GM23338 (cell line): ENCODE results near the gene TOX4. TPM values are rescaled to one million over a fixed set of nuclear protein-coding genes. Genes with fewer than 3 reads are reported as not detected.

ENCODE experiments used
- ATAC-seq: fragments of 200-7000 bp; cut with Tn5 transposase; 3 replicates; pipeline ENCODE4 v1.9.1; 2020
- DNase-seq: peaks from one replicate; pipeline ENCODE4 v3.0.0-alpha.2; 2015; ENCODE audit warnings: low spot score
- H2AFZ ChIP-seq: fragments of 200-600 bp; sonication (generic); 2 replicates; pipeline ENCODE4 v1.8.0; 2016; ENCODE audit warnings: antibody characterized with exemption, mild to moderate bottlenecking, moderate library complexity
- H3F3A ChIP-seq: fragments of 200-600 bp; sonication (generic); replicated peaks from 2 replicates; pipeline ENCODE4 v1.8.0; 2017; ENCODE audit warnings: antibody characterized with exemption, mixed run types, low read depth
- H3K27ac ChIP-seq: fragments of 200-600 bp; sonication (generic); 2 replicates; pipeline ENCODE4 v1.6.1; 2016; ENCODE audit warnings: low read depth
- H3K27me3 ChIP-seq: fragments of 200-600 bp; sonication (generic); 2 replicates; pipeline ENCODE4 v1.8.0; 2016; ENCODE audit warnings: mild to moderate bottlenecking, mixed run types, moderate library complexity; ENCODE audit not compliant: insufficient read depth
- H3K36me3 ChIP-seq: fragments of 200-600 bp; sonication (generic); 2 replicates; pipeline ENCODE4 v1.8.0; 2016; ENCODE audit warnings: mild to moderate bottlenecking; ENCODE audit not compliant: insufficient read depth
- H3K4me1 ChIP-seq: fragments of 200-600 bp; sonication (generic); 2 replicates; pipeline ENCODE4 v1.8.0; 2016; ENCODE audit warnings: mild to moderate bottlenecking, moderate library complexity; ENCODE audit not compliant: insufficient read depth
- H3K4me2 ChIP-seq: fragments of 200-600 bp; sonication (generic); 2 replicates; pipeline ENCODE4 v1.7.1; 2017; ENCODE audit warnings: mixed run types
- H3K4me3 ChIP-seq: fragments of 200-600 bp; sonication (generic); 2 replicates; pipeline ENCODE4 v1.6.1; 2016; ENCODE audit warnings: mixed run types
- H3K79me2 ChIP-seq: fragments of 200-600 bp; sonication (generic); replicated peaks from 2 replicates; pipeline ENCODE4 v1.8.0; 2017; ENCODE audit warnings: mild to moderate bottlenecking; ENCODE audit not compliant: insufficient read depth
- H3K9me2 ChIP-seq: fragments of 200-600 bp; sonication (generic); 2 replicates; pipeline ENCODE4 v1.8.0; 2017; ENCODE audit not compliant: insufficient read depth
- H4K20me1 ChIP-seq: fragments of 200-600 bp; sonication (generic); replicated peaks from 2 replicates; pipeline ENCODE4 v1.8.0; 2017; ENCODE audit warnings: mild to moderate bottlenecking; ENCODE audit not compliant: insufficient read depth
- H3K27ac Mint-ChIP-seq: 2 replicates; pipeline ENCODE4 v1.8.0; 2020; ENCODE audit warnings: inconsistent platforms, mild to moderate bottlenecking, moderate library complexity, mixed read lengths
- H3K27me3 Mint-ChIP-seq: 3 replicates; pipeline ENCODE4 v1.8.0; 2022; ENCODE audit warnings: low read depth, mild to moderate bottlenecking, moderate library complexity, mixed read lengths, inconsistent platforms; ENCODE audit not compliant: insufficient read depth, poor library complexity
- H3K36me3 Mint-ChIP-seq: 3 replicates; pipeline ENCODE4 v1.8.0; 2021; ENCODE audit warnings: low read depth, mild to moderate bottlenecking, inconsistent platforms, moderate library complexity, mixed read lengths
- H3K4me1 Mint-ChIP-seq: 3 replicates; pipeline ENCODE4 v1.8.0; 2020; ENCODE audit warnings: mild to moderate bottlenecking, inconsistent platforms, mixed read lengths
- H3K4me3 Mint-ChIP-seq: 3 replicates; pipeline ENCODE4 v1.8.0; 2021; ENCODE audit warnings: moderate library complexity, mild to moderate bottlenecking, inconsistent platforms, mixed read lengths
- H3K9me3 Mint-ChIP-seq: 3 replicates; pipeline ENCODE4 v1.8.0; 2020; ENCODE audit warnings: moderate library complexity, mild to moderate bottlenecking, inconsistent platforms, mixed read lengths
- NANOG ChIP-seq: IDR thresholded peaks from 2 replicates; pipeline ENCODE4 v1.6.1; 2016; ENCODE audit warnings: antibody characterized with exemption, borderline replicate concordance
- STAT1 ChIP-seq: IDR thresholded peaks from one replicate; pipeline ENCODE4 v1.6.1; 2016; ENCODE audit warnings: antibody characterized with exemption; ENCODE audit not compliant: unreplicated experiment
- ZNF114 ChIP-seq: fragments of 250-450 bp; sonication (Bioruptor Pico); IDR thresholded peaks from 2 replicates; pipeline ENCODE4 v1.5.0; 2020; ENCODE audit warnings: mild to moderate bottlenecking, moderate library complexity
- ZNF331 ChIP-seq: fragments of 250-450 bp; sonication (Bioruptor Pico); IDR thresholded peaks from 2 replicates; pipeline ENCODE4 v1.5.0; 2020; ENCODE audit warnings: low read depth, mild to moderate bottlenecking, moderate library complexity
- polyA plus RNA-seq: library from polyadenylated mRNA; unstranded; fragments of >200 nt; fragmentation: Nextera tagmentation; extraction: Ambion mirVana; gene quantifications from 2 replicates; pipeline ENCODE4 v1.2.1, GENCODE V29; 2016
- total RNA-seq: library from RNA; depleted of rRNA; stranded (reverse); fragments of >200 nt; shearing (Covaris generic); gene quantifications from 2 replicates; pipeline ENCODE4 v1.2.3, GENCODE V29; 2014
- TF ChIP-seq, protein P1 (sequence below), 2 experiments: fragments of 200-600 bp in 1 of 2; sonication (generic) in 1 of 2; conservative IDR thresholded peaks; 2 replicates each; pipeline versions ENCODE4 v1.5.1 to v1.6.1; 2016 to 2017; ENCODE audit warnings: antibody characterized with exemption in 2 of 2, low read depth in 2 of 2, mild to moderate bottlenecking in 2 of 2, moderate library complexity in 1 of 2
- TF ChIP-seq, protein P2 (sequence below): IDR thresholded peaks from 2 replicates; pipeline ENCODE4 v1.6.1; 2016; ENCODE audit warnings: antibody characterized with exemption
- TF ChIP-seq, protein P3 (sequence below): fragments of 250-450 bp; sonication (Bioruptor Pico); IDR thresholded peaks from 2 replicates; pipeline ENCODE4 v1.5.0; 2020; ENCODE audit warnings: mild to moderate bottlenecking, moderate library complexity
- TF ChIP-seq, protein P4 (sequence below): IDR thresholded peaks from one replicate; pipeline ENCODE4 v1.6.1; 2018; ENCODE audit warnings: antibody characterized with exemption; ENCODE audit not compliant: unreplicated experiment

The TOX4 gene
- total and polyA plus RNA-seq, 2 experiments from 2014 or later, result 45.6 to 72.8 TPM

DNA sequence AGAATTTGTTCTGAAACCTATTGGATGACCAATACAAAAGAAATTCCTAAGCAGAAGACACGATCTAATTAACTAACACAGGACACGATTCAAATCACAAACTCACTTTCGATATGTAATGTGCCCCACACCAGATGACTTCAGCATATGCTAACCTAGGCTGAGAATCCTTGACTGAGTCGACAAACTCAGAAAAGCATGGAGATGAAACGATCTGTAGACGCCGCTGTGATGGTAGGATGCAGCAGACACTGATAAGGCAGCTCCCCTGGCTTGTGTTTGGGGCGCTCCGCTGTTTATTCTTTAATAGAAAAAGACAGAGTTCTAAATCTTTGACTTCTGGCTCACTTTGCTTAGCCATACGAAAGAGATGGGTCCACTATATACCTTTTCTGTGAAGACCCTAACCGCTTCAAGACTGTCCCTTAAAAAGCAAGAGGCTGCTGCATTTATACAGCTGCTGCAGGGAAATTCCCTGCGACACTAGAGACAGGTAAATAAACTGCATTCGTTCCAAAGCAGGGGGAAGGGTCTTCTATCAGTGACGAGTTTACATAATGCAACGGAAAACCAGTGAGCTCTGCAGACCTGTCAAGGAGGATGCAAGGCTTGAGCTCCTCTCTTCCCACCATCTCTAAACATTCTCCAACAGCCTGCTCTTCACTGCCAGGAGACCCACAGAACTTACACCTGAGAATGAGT, 22.0 kb upstream of the TOX4 start:
- peaks cover 8% of the 10 kb centered on the region for H3K27me3 Mint-ChIP-seq
- peak overlapping the region; percentile 92 for H3K27ac ChIP-seq
- peaks cover 8% of the 10 kb centered on the region; the same call in 1 of the 2 replicates for H3K4me1 ChIP-seq
- no peaks in the 10 kb centered on the region for H3K9me2 ChIP-seq
- no peak overlapping the region for H2AFZ ChIP-seq
- TF ChIP-seq, protein P1, sequence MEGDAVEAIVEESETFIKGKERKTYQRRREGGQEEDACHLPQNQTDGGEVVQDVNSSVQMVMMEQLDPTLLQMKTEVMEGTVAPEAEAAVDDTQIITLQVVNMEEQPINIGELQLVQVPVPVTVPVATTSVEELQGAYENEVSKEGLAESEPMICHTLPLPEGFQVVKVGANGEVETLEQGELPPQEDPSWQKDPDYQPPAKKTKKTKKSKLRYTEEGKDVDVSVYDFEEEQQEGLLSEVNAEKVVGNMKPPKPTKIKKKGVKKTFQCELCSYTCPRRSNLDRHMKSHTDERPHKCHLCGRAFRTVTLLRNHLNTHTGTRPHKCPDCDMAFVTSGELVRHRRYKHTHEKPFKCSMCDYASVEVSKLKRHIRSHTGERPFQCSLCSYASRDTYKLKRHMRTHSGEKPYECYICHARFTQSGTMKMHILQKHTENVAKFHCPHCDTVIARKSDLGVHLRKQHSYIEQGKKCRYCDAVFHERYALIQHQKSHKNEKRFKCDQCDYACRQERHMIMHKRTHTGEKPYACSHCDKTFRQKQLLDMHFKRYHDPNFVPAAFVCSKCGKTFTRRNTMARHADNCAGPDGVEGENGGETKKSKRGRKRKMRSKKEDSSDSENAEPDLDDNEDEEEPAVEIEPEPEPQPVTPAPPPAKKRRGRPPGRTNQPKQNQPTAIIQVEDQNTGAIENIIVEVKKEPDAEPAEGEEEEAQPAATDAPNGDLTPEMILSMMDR (conservative IDR thresholded peaks at IDR 0.05; ENCODE audit: low read depth in 2 of 2), result no peak
- TF ChIP-seq STAT1 (no peak), ZNF114 (no peak)
- H3K9me3 Mint-ChIP-seq, result no peaks in the 10 kb centered on the region
- H3K79me2 ChIP-seq, result peaks cover 58% of the 10 kb centered on the region
- peaks cover 23% of the 10 kb centered on the region for H4K20me1 ChIP-seq
- peak overlapping the region; percentile 97 for H3K27ac Mint-ChIP-seq
- H3K4me3 ChIP-seq, result peak overlapping the region; percentile 76
- H3K36me3 ChIP-seq, result no peaks in the 10 kb centered on the region
- peaks cover 3% of the 10 kb centered on the region for H3F3A ChIP-seq
- peaks cover 18% of the 10 kb centered on the region for H3K36me3 Mint-ChIP-seq
- peak overlapping the region; percentile 86 for H3K4me2 ChIP-seq
- DNase-seq (peak; percentile 35), ATAC-seq (no peak; the same call in 2 of the 3 replicates)
- no peaks in the 10 kb centered on the region for H3K27me3 ChIP-seq
- H3K4me1 Mint-ChIP-seq, result peaks cover 18% of the 10 kb centered on the region
- peak overlapping the region; percentile 96 for H3K4me3 Mint-ChIP-seq

DNA sequence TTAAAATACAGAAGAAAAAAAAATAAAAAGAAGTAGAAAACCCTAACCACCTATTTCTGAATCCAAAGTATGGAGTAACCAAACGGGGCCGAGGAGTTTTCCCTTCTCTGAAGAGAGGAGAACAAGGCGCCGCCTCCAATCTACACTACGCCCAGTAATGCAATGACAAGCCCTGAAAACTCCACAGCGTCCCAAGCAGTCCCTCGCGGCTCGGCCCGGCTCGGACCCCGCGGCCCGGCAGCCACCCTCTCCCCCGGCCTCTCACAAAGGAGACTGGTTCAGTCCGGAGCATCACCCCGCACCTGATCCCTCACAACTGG, 21.4 kb upstream of the TOX4 start:
- Histone ChIP-seq H3K27ac (peak overlapping the region; percentile 92), H3K4me3 (peak overlapping the region; percentile 76), H2AFZ (0 out of 2 replicates have a peak overlapping the region, but pooled peaks have one; percentile 49), H3K36me3 (no peaks in the 10 kb centered on the region), H3K4me1 (peaks cover 6% of the 10 kb centered on the region; the same call in 1 of the 2 replicates), H3F3A (peaks cover 5% of the 10 kb centered on the region), H3K9me2 (no peaks in the 10 kb centered on the region), H3K79me2 (peaks cover 52% of the 10 kb centered on the region), H3K27me3 (no peaks in the 10 kb centered on the region), H3K4me2 (peak overlapping the region; percentile 86), H4K20me1 (peaks cover 21% of the 10 kb centered on the region)
- DNase-seq, result no peak
- ATAC-seq, result peak; percentile 41
- Mint-ChIP-seq H3K36me3 (peaks cover 19% of the 10 kb centered on the region), H3K4me1 (peaks cover 14% of the 10 kb centered on the region), H3K4me3 (peak overlapping the region; percentile 96), H3K27ac (peak overlapping the region; percentile 97), H3K27me3 (peaks cover 8% of the 10 kb centered on the region), H3K9me3 (no peaks in the 10 kb centered on the region)
- TF ChIP-seq, protein P2, sequence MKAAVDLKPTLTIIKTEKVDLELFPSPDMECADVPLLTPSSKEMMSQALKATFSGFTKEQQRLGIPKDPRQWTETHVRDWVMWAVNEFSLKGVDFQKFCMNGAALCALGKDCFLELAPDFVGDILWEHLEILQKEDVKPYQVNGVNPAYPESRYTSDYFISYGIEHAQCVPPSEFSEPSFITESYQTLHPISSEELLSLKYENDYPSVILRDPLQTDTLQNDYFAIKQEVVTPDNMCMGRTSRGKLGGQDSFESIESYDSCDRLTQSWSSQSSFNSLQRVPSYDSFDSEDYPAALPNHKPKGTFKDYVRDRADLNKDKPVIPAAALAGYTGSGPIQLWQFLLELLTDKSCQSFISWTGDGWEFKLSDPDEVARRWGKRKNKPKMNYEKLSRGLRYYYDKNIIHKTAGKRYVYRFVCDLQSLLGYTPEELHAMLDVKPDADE, result no peak
- no peak for TF ChIP-seq NANOG
- TF ChIP-seq, protein P3, sequence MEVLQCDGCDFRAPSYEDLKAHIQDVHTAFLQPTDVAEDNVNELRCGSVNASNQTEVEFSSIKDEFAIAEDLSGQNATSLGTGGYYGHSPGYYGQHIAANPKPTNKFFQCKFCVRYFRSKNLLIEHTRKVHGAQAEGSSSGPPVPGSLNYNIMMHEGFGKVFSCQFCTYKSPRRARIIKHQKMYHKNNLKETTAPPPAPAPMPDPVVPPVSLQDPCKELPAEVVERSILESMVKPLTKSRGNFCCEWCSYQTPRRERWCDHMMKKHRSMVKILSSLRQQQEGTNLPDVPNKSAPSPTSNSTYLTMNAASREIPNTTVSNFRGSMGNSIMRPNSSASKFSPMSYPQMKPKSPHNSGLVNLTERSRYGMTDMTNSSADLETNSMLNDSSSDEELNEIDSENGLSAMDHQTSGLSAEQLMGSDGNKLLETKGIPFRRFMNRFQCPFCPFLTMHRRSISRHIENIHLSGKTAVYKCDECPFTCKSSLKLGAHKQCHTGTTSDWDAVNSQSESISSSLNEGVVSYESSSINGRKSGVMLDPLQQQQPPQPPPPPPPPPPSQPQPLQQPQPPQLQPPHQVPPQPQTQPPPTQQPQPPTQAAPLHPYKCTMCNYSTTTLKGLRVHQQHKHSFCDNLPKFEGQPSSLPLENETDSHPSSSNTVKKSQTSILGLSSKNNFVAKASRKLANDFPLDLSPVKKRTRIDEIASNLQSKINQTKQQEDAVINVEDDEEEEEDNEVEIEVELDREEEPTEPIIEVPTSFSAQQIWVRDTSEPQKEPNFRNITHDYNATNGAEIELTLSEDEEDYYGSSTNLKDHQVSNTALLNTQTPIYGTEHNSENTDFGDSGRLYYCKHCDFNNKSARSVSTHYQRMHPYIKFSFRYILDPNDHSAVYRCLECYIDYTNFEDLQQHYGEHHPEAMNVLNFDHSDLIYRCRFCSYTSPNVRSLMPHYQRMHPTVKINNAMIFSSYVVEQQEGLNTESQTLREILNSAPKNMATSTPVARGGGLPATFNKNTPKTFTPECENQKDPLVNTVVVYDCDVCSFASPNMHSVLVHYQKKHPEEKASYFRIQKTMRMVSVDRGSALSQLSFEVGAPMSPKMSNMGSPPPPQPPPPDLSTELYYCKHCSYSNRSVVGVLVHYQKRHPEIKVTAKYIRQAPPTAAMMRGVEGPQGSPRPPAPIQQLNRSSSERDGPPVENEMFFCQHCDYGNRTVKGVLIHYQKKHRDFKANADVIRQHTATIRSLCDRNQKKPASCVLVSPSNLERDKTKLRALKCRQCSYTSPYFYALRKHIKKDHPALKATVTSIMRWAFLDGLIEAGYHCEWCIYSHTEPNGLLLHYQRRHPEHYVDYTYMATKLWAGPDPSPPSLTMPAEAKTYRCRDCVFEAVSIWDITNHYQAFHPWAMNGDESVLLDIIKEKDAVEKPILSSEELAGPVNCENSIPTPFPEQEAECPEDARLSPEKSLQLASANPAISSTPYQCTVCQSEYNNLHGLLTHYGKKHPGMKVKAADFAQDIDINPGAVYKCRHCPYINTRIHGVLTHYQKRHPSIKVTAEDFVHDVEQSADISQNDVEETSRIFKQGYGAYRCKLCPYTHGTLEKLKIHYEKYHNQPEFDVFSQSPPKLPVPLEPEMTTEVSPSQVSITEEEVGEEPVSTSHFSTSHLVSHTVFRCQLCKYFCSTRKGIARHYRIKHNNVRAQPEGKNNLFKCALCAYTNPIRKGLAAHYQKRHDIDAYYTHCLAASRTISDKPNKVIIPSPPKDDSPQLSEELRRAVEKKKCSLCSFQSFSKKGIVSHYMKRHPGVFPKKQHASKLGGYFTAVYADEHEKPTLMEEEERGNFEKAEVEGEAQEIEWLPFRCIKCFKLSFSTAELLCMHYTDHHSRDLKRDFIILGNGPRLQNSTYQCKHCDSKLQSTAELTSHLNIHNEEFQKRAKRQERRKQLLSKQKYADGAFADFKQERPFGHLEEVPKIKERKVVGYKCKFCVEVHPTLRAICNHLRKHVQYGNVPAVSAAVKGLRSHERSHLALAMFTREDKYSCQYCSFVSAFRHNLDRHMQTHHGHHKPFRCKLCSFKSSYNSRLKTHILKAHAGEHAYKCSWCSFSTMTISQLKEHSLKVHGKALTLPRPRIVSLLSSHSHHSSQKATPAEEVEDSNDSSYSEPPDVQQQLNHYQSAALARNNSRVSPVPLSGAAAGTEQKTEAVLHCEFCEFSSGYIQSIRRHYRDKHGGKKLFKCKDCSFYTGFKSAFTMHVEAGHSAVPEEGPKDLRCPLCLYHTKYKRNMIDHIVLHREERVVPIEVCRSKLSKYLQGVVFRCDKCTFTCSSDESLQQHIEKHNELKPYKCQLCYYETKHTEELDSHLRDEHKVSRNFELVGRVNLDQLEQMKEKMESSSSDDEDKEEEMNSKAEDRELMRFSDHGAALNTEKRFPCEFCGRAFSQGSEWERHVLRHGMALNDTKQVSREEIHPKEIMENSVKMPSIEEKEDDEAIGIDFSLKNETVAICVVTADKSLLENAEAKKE (CRISPR knock-in tag), result no peak
- no peak for TF ChIP-seq ZNF331 (CRISPR knock-in tag)
- TF ChIP-seq, protein P4, sequence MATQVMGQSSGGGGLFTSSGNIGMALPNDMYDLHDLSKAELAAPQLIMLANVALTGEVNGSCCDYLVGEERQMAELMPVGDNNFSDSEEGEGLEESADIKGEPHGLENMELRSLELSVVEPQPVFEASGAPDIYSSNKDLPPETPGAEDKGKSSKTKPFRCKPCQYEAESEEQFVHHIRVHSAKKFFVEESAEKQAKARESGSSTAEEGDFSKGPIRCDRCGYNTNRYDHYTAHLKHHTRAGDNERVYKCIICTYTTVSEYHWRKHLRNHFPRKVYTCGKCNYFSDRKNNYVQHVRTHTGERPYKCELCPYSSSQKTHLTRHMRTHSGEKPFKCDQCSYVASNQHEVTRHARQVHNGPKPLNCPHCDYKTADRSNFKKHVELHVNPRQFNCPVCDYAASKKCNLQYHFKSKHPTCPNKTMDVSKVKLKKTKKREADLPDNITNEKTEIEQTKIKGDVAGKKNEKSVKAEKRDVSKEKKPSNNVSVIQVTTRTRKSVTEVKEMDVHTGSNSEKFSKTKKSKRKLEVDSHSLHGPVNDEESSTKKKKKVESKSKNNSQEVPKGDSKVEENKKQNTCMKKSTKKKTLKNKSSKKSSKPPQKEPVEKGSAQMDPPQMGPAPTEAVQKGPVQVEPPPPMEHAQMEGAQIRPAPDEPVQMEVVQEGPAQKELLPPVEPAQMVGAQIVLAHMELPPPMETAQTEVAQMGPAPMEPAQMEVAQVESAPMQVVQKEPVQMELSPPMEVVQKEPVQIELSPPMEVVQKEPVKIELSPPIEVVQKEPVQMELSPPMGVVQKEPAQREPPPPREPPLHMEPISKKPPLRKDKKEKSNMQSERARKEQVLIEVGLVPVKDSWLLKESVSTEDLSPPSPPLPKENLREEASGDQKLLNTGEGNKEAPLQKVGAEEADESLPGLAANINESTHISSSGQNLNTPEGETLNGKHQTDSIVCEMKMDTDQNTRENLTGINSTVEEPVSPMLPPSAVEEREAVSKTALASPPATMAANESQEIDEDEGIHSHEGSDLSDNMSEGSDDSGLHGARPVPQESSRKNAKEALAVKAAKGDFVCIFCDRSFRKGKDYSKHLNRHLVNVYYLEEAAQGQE, result no peak
